Hepatocyte (in vitro differentiated cells): ENCODE results near the gene GPR141. TPM values are rescaled to one million over a fixed set of nuclear protein-coding genes. Genes with fewer than 3 reads are reported as not detected.

Source experiments
- DNase-seq: peaks from one replicate; pipeline ENCODE4 v3.0.0-alpha.2; 2016; ENCODE audit warnings: low spot score
- H2AFZ ChIP-seq: fragments of 200-600 bp; sonication (generic); 2 replicates; pipeline ENCODE4 v1.6.0; 2016; ENCODE audit warnings: antibody characterized with exemption, mild to moderate bottlenecking
- H3K27ac ChIP-seq: fragments of 200-600 bp; sonication (generic); 2 replicates; pipeline ENCODE4 v1.5.1; 2016; ENCODE audit warnings: mild to moderate bottlenecking
- H3K27me3 ChIP-seq: fragments of 200-600 bp; sonication (generic); 2 replicates; pipeline ENCODE4 v1.6.1; 2016
- H3K36me3 ChIP-seq: fragments of 200-600 bp; sonication (generic); replicated peaks from 2 replicates; pipeline ENCODE4 v1.5.1; 2016; ENCODE audit warnings: low read depth; ENCODE audit not compliant: insufficient read depth
- H3K4me1 ChIP-seq: fragments of 200-600 bp; sonication (generic); 2 replicates; pipeline ENCODE4 v1.5.1; 2016; ENCODE audit warnings: mild to moderate bottlenecking, moderate library complexity; ENCODE audit not compliant: insufficient read depth
- H3K4me2 ChIP-seq: fragments of 200-600 bp; sonication (generic); 2 replicates; pipeline ENCODE4 v1.6.0; 2016
- H3K4me3 ChIP-seq: fragments of 200-600 bp; sonication (generic); 2 replicates; pipeline ENCODE4 v1.5.1; 2016; ENCODE audit warnings: mild to moderate bottlenecking
- H3K79me2 ChIP-seq: fragments of 200-600 bp; sonication (generic); 2 replicates; pipeline ENCODE4 v1.6.0; 2017; ENCODE audit warnings: mild to moderate bottlenecking
- H3K9me2 ChIP-seq: fragments of 200-600 bp; sonication (generic); replicated peaks from 2 replicates; pipeline ENCODE4 v1.6.0; 2017; ENCODE audit warnings: mild to moderate bottlenecking; ENCODE audit not compliant: insufficient read depth
- H3K9me3 ChIP-seq: fragments of 200-600 bp; sonication (generic); 2 replicates; pipeline ENCODE4 v1.5.1; 2016; ENCODE audit warnings: low read depth, mild to moderate bottlenecking
- H4K20me1 ChIP-seq: fragments of 200-600 bp; sonication (generic); 2 replicates; pipeline ENCODE4 v1.6.0; 2016; ENCODE audit warnings: mild to moderate bottlenecking; ENCODE audit not compliant: insufficient read depth, poor library complexity, severe bottlenecking
- EZH2 ChIP-seq: fragments of 200-600 bp; sonication (generic); IDR thresholded peaks from 2 replicates; pipeline ENCODE4 v1.6.1; 2016; ENCODE audit warnings: antibody characterized with exemption, mild to moderate bottlenecking, borderline replicate concordance
- EZH2phosphoT487 ChIP-seq: fragments of 200-600 bp; sonication (generic); IDR thresholded peaks from one replicate; pipeline ENCODE4 v1.6.1; 2018; ENCODE audit warnings: antibody characterized with exemption, mild to moderate bottlenecking, low read depth, moderate library complexity; ENCODE audit not compliant: unreplicated experiment, severe bottlenecking
- WGBS: methylation state at CpG from one replicate; pipeline ENCODE4 v1.1.6; 2016; ENCODE audit warnings: low lambda C conversion rate; ENCODE audit errors: missing lambda C conversion rate; 5-methylcytosine and 5-hydroxymethylcytosine counted together
- polyA plus RNA-seq: library from polyadenylated mRNA; unstranded; fragments of >200 nt; fragmentation: Nextera tagmentation; extraction: Ambion mirVana; gene quantifications from 2 replicates; pipeline ENCODE4 v1.2.1, GENCODE V29; 2016
- total RNA-seq: library from RNA; depleted of rRNA; stranded (reverse); fragments of >200 nt; gene quantifications from 2 replicates; pipeline ENCODE4 v1.2.3, GENCODE V29; 2014
- TF ChIP-seq, protein P1 (sequence below): fragments of 200-600 bp; sonication (generic); IDR thresholded peaks from 2 replicates; pipeline ENCODE4 v1.5.1; 2016; ENCODE audit warnings: antibody characterized with exemption, mild to moderate bottlenecking; ENCODE audit not compliant: poor library complexity

Gene GPR141
- total and polyA plus RNA-seq, 2 experiments from 2014 or later = not detected

DNA sequence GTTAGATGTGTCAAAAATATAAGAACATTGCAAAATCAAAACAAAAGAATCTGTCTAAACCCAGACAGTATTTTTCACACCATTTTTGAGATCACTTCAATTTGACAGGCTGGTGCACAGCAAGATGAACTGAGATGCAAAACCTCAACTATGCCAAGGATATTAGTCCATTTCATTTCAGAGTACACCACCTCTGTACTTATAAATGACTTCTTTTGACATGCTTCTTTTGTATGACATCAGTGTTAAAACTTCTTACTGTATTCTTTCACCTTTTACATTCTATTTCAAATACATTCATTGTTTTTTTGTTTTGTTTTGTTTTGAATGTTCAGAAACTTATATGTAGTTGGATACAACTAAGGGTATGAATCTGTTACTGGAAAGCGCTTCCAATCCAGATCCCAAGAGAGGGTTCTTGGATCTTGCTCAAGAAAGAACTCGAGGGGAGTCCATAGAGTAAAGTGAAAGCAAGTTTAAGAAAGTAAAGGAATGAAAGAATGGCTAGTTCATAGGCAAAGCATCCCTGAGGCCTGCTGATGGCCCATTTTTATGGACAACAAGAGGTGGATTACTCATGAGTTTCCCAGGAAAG is 23.5 kb upstream of the GPR141 start:
- no peaks in the 10 kb centered on the region for H3K36me3 ChIP-seq
- TF ChIP-seq EZH2 = no peak
- TF ChIP-seq, protein P1, sequence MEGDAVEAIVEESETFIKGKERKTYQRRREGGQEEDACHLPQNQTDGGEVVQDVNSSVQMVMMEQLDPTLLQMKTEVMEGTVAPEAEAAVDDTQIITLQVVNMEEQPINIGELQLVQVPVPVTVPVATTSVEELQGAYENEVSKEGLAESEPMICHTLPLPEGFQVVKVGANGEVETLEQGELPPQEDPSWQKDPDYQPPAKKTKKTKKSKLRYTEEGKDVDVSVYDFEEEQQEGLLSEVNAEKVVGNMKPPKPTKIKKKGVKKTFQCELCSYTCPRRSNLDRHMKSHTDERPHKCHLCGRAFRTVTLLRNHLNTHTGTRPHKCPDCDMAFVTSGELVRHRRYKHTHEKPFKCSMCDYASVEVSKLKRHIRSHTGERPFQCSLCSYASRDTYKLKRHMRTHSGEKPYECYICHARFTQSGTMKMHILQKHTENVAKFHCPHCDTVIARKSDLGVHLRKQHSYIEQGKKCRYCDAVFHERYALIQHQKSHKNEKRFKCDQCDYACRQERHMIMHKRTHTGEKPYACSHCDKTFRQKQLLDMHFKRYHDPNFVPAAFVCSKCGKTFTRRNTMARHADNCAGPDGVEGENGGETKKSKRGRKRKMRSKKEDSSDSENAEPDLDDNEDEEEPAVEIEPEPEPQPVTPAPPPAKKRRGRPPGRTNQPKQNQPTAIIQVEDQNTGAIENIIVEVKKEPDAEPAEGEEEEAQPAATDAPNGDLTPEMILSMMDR = no peak
- no peak overlapping the region for H2AFZ ChIP-seq
- peaks cover under 1% of the 10 kb centered on the region for H3K4me1 ChIP-seq
- H3K9me2 ChIP-seq = no peaks in the 10 kb centered on the region
- no peak for DNase-seq
- H3K79me2 ChIP-seq = no peaks in the 10 kb centered on the region
- H3K27ac ChIP-seq = no peak overlapping the region
- 87% methylated on average over 2 of the region's 2 CpGs for WGBS
- H3K4me2 ChIP-seq = no peak overlapping the region
- H3K27me3 ChIP-seq = no peaks in the 10 kb centered on the region
- H4K20me1 ChIP-seq = no peaks in the 10 kb centered on the region
- no peak overlapping the region for H3K4me3 ChIP-seq
- H3K9me3 ChIP-seq = no peaks in the 10 kb centered on the region

DNA sequence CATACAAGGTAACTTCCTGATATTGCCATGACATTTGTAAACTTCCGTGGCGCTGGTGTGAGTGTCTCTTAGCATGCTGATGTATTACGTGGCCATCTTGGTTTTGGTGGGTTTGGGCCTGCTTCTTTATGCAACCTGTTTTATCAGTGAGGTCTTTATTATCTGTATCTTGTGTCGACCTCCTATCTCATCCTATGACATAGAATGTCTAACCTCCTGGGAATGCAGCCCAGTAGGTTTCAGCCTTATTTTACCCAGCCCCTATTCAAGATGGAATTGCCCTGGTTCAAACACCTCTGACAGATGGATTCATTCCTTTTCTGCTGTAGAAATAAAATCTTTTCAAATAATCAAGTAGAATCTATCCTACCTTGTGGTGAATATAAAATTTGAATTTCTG is 23.0 kb upstream of the GPR141 start:
- no peaks in the 10 kb centered on the region for H4K20me1 ChIP-seq
- no peaks in the 10 kb centered on the region for H3K36me3 ChIP-seq
- 87% methylated on average over 4 of the region's 4 CpGs for WGBS
- DNase-seq = no peak
- TF ChIP-seq EZH2 = no peak
- TF ChIP-seq EZH2phosphoT487 = no peak
- TF ChIP-seq, protein P1 = no peak
- H3K27me3 ChIP-seq = no peaks in the 10 kb centered on the region
- H3K9me3 ChIP-seq = no peaks in the 10 kb centered on the region
- H2AFZ ChIP-seq = no peak overlapping the region
- no peaks in the 10 kb centered on the region for H3K79me2 ChIP-seq
- H3K4me1 ChIP-seq = peaks cover 6% of the 10 kb centered on the region
- H3K4me3 ChIP-seq = no peak overlapping the region
- H3K9me2 ChIP-seq = no peaks in the 10 kb centered on the region
- no peak overlapping the region for H3K4me2 ChIP-seq
- no peak overlapping the region for H3K27ac ChIP-seq

DNA sequence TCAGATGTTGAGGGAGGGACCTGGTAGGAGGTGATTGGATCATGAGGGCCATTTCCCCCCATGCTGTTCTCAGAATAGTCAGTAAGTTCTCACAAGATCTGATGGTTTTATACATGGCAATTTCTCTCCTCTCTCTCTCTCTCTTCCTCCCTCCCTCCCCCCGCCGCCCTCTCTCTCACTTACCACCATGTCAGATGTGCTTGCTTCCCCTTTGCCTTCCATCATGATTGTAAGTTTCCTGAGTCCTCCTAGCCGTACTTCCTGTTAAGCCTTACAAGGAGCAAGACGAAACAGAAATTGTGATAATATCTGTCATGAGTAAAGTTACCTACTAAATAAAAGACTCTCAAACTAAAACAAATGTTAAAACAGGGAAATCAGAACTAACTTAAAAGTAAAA is 19.9 kb upstream of the GPR141 start:
- Histone ChIP-seq H3K27me3 (no peaks in the 10 kb centered on the region), H3K4me2 (no peak overlapping the region), H3K79me2 (no peaks in the 10 kb centered on the region), H3K4me1 (peaks cover 9% of the 10 kb centered on the region), H3K9me2 (no peaks in the 10 kb centered on the region), H4K20me1 (no peaks in the 10 kb centered on the region), H3K9me3 (no peaks in the 10 kb centered on the region), H3K4me3 (no peak overlapping the region), H3K36me3 (no peaks in the 10 kb centered on the region), H3K27ac (no peak overlapping the region), H2AFZ (no peak overlapping the region)
- TF ChIP-seq EZH2 (no peak), EZH2phosphoT487 (no peak)
- TF ChIP-seq, protein P1 = no peak
- DNase-seq = no peak
- 91% methylated on average over 4 of the region's 4 CpGs for WGBS
